SK-N-MC (cell line): ENCODE measurements around the gene AKAP9.

Experiments
- EZH2 ChIP-seq: fragments of 200-600 bp; sonication (generic); IDR thresholded peaks from one replicate; pipeline ENCODE4 v1.6.1; 2017; ENCODE audit warnings: antibody characterized with exemption
- FOXP2 ChIP-seq: optimal IDR thresholded peaks from 2 replicates; pipeline ENCODE3; 2011; ENCODE audit warnings: mild to moderate bottlenecking, moderate library complexity; ENCODE audit not compliant: insufficient read depth; ENCODE audit errors: extremely low read length, control extremely low read depth
- POLR2AphosphoS5 ChIP-seq: IDR thresholded peaks from 2 replicates; pipeline ENCODE4 v1.6.1; 2012; ENCODE audit warnings: mild to moderate bottlenecking, low read depth, low read length, borderline replicate concordance

GRCh38 chr7:91929463-91929862, 11.2 kb upstream of the AKAP9 start:
- no peak for TF ChIP-seq POLR2AphosphoS5
- no peak for TF ChIP-seq EZH2
- TF ChIP-seq FOXP2: no peak
